ENCODE measurements around the gene DCN. TPM values are rescaled to one million over a fixed set of nuclear protein-coding genes. Genes with fewer than 3 reads are reported as not detected.
A peak's percentile ranks its signal among the peaks of the same experiment; 100 is the strongest.

Gene DCN
- total and polyA plus RNA-seq, 8 donors, result 966 to 2,064 (median 1,730) TPM

- Histone ChIP-seq H3K27me3 (no peaks in the 10 kb centered on the region), H3K36me3 (no peaks in the 10 kb centered on the region), H3K4me1 (peaks cover 0 to 4% of the 10 kb centered on the region in 2 donors), H3K9me3 (peaks cover 0 to 10% of the 10 kb centered on the region in 2 donors), H3K27ac (no peak overlapping the region), H3K4me3 (no peak overlapping the region)
- no peak for DNase-seq
- TF ChIP-seq, protein P1, sequence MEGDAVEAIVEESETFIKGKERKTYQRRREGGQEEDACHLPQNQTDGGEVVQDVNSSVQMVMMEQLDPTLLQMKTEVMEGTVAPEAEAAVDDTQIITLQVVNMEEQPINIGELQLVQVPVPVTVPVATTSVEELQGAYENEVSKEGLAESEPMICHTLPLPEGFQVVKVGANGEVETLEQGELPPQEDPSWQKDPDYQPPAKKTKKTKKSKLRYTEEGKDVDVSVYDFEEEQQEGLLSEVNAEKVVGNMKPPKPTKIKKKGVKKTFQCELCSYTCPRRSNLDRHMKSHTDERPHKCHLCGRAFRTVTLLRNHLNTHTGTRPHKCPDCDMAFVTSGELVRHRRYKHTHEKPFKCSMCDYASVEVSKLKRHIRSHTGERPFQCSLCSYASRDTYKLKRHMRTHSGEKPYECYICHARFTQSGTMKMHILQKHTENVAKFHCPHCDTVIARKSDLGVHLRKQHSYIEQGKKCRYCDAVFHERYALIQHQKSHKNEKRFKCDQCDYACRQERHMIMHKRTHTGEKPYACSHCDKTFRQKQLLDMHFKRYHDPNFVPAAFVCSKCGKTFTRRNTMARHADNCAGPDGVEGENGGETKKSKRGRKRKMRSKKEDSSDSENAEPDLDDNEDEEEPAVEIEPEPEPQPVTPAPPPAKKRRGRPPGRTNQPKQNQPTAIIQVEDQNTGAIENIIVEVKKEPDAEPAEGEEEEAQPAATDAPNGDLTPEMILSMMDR (IDR thresholded peaks at IDR 0.05), result no peak
- intact Hi-C loops (cut with DNase I), result no loop called here
- no peak for ATAC-seq
Measured at GRCh38 chr12:91191513-91192111, 9.0 kb upstream of the DCN start.

DNA sequence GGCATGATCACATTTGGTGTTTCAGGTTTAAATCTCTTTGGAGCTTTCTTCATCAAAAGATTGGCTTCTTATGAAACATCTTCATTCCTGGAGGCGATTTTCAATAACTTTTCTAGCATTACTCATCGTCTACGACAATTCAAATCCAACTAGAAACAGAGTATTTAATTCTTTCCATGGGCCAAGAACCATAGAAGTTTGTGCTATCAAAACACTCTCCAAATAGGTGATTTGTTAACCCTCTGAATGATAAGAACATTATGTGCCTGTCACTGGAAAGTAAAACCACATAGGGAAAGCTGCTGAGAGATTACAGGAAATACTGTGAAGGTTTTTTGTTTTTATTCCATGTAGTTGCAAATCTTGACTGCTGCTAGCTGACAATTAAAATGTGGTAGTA lies 6.9 kb upstream of the DCN start:
- Histone ChIP-seq H3K36me3 (no peaks in the 10 kb centered on the region), H3K27ac (peak overlapping the region in 1 of 2 donors; percentile 62), H3K9me3 (no peaks in the 10 kb centered on the region), H3K27me3 (no peaks in the 10 kb centered on the region), H3K4me1 (peaks cover 0 to 4% of the 10 kb centered on the region in 2 donors), H3K4me3 (no peak overlapping the region)
- TF ChIP-seq, protein P1 (IDR thresholded peaks at IDR 0.05), result no peak
- intact Hi-C loops (cut with DNase I), result no loop called here
- no peak for DNase-seq
- no peak for ATAC-seq

DNA sequence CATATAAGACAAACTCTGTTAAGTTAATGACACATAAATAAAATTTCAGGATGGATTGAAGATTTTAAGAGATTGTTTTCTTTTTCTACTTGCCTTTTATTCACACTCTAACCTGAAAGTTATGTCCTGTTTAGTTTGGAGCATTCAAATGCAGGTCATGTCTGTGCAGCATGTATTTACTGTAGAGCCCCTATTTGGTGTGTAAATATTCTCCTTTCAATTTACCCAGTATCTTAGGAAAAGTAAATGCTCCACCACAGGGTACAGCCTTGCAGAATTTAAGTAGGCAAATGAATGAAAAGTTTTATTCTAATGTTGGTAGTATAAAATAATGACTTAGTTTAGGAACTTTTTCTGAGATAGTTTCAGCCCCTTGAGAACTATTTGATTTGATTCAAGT lies 6.2 kb upstream of the DCN start:
- intact Hi-C loops (cut with DNase I), result no loop called here
- H3K9me3 ChIP-seq, result no peaks in the 10 kb centered on the region

DNA sequence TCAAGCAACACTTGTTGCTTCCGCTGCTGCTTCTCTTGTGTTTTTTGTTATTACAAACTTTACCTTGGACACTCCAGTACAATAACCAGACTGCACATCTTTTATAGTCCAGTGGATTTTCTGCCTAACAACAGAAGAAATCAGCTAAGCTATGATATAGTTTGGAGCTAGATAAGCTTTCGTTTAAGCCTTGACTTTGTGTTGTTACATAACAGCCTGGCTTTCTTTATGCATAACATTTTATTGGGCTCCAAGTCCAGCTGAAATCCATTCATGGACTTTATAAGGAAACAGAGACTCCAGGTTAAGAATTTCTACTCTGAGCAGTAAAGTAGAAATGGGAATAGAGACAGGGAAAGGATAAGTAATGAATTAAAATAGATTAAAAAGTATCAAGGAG lies 3.5 kb upstream of the DCN start:
- TF ChIP-seq, protein P1 (IDR thresholded peaks at IDR 0.05), result no peak
- Histone ChIP-seq H3K9me3 (no peaks in the 10 kb centered on the region), H3K36me3 (no peaks in the 10 kb centered on the region), H3K27me3 (no peaks in the 10 kb centered on the region), H3K4me3 (no peak overlapping the region), H3K4me1 (no peaks in the 10 kb centered on the region), H3K27ac (no peak overlapping the region)
- DNase-seq (no peak), ATAC-seq (no peak)
- intact Hi-C loops (cut with DNase I), result no loop called here

More for the DNA sequence above, 6.2 kb upstream of the DCN start:
- no peak overlapping the region for H3K4me3 ChIP-seq
- TF ChIP-seq, protein P1 (IDR thresholded peaks at IDR 0.05), result no peak
- H3K4me1 ChIP-seq, result peaks cover 0 to 4% of the 10 kb centered on the region in 2 donors
- no peaks in the 10 kb centered on the region for H3K36me3 ChIP-seq
- DNase-seq, result no peak
- H3K27ac ChIP-seq, result no peak overlapping the region
- H3K27me3 ChIP-seq, result no peaks in the 10 kb centered on the region
- no peak for ATAC-seq

DNA sequence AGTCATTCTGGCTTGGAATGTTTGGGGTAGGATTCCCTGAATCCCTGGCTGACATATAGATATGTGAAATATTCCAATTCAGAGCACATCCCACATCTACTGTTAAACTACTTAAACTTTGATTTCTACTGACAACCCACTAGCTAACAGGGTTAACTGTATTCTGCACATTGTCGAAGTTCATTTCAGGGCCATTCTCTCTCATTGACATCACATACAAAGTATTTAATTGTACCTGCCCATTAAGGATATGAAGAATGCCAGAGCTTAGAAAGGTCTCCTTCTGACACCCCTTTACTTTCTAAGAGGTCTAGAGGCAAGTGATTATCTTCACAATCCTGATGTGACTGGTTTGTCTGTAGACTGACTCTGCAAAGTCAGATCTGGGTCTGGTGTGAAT lies 2.8 kb upstream of the DCN start:
- TF ChIP-seq, protein P1 (IDR thresholded peaks at IDR 0.05), result no peak
- Histone ChIP-seq H3K27me3 (no peaks in the 10 kb centered on the region), H3K36me3 (no peaks in the 10 kb centered on the region), H3K4me1 (no peaks in the 10 kb centered on the region), H3K27ac (no peak overlapping the region), H3K4me3 (no peak overlapping the region), H3K9me3 (no peaks in the 10 kb centered on the region)
- intact Hi-C loops (cut with DNase I), result no loop called here
- DNase-seq (no peak), ATAC-seq (no peak)
